Adrenal gland (tissue), 5 donors: ENCODE data around the gene ZNF28.
"Not testable (repeated sequence)": the region's sequence is repeated elsewhere in the genome, so short reads cannot be mapped to it uniquely, and the experiment has no call there.

Source experiments
- POLR2A ChIP-seq, 2 donors: fragments of 450-650 bp; IDR thresholded peaks; one replicate each; pipeline ENCODE4 v1.6.1; 2017; ENCODE audit warnings: antibody characterized with exemption in 2 of 2, mild to moderate bottlenecking in 2 of 2, moderate library complexity in 1 of 2
- TF ChIP-seq, protein P1 (sequence below), 6 experiments: fragments of 450-650 bp in 4 of 6; fragments of 200-600 bp in 2 of 6; sonication (generic) in 1 of 6; IDR thresholded peaks; 1 replicate in 5 of 6; 2 replicates in 1 of 6; pipeline versions ENCODE4 v1.5.1 to v1.8.0; 2016 to 2021; ENCODE audit warnings: antibody characterized with exemption in 6 of 6, mild to moderate bottlenecking in 2 of 6, moderate library complexity in 1 of 6
- donor health status: DM: no; HTN: no; CAD: no.

DNA sequence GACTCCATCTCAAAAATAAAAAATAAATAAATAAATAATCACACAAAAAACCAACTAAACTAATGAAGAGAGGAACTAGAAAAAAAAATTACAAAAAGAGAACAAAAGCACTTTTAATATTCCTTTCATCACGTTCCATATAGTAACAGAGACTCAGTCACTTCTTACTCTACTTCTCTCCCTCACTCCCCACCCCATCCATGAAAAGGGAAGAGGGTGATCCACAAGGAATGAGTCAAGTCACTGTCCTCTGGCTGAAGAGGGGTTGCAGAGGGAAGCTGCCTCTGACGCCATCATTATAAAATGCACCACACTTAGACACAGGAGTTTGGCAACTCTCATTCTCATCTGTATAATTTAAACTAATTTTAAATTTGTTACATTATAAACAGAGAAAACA, 38.6 kb downstream of the ZNF28 start:
- TF ChIP-seq, protein P1, sequence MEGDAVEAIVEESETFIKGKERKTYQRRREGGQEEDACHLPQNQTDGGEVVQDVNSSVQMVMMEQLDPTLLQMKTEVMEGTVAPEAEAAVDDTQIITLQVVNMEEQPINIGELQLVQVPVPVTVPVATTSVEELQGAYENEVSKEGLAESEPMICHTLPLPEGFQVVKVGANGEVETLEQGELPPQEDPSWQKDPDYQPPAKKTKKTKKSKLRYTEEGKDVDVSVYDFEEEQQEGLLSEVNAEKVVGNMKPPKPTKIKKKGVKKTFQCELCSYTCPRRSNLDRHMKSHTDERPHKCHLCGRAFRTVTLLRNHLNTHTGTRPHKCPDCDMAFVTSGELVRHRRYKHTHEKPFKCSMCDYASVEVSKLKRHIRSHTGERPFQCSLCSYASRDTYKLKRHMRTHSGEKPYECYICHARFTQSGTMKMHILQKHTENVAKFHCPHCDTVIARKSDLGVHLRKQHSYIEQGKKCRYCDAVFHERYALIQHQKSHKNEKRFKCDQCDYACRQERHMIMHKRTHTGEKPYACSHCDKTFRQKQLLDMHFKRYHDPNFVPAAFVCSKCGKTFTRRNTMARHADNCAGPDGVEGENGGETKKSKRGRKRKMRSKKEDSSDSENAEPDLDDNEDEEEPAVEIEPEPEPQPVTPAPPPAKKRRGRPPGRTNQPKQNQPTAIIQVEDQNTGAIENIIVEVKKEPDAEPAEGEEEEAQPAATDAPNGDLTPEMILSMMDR (IDR thresholded peaks at IDR 0.05), result not testable (repeated sequence)
- not testable (repeated sequence) for TF ChIP-seq POLR2A (IDR thresholded peaks at IDR 0.05)
